Renal cortical epithelial cell (primary cell): ENCODE measurements around the gene LIN7A. TPM values are rescaled to one million over a fixed set of nuclear protein-coding genes. Genes with fewer than 3 reads are reported as not detected.
"Not testable (repeated sequence)": the region's sequence is repeated elsewhere in the genome, so short reads cannot be mapped to it uniquely, and the experiment has no call there.

Experiments used
- DNase-seq: peaks from one replicate; pipeline ENCODE4 v3.0.0-alpha.2; 2011; ENCODE audit warnings: low read depth
- total RNA-seq: library from RNA; depleted of rRNA; stranded (reverse); fragments of >200 nt; gene quantifications from 2 replicates; pipeline ENCODE4 v1.2.3, GENCODE V29; 2014

The LIN7A gene
- total RNA-seq, 1 donor from 2014 or later: 11.2 TPM

DNA sequence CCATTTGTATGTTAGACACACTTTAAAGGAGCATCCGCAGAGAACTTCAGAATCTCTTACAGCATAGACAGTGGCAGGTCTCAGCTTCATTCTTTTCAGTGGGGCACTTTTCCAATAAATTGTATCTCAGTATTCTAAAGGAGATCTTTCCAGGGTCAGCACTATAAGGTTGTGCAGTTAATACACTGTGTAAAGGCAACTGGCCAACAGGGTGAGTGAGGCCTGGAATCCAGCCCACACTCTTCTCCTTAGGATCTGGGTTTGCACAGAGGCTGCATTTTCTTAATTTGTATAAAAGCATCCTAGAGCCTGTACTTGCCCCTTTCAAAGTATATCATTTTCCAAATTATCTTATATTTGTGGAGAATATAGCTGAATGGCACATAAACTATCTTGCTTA, 126.9 kb downstream of the LIN7A start:
- DNase-seq: no peak

DNA sequence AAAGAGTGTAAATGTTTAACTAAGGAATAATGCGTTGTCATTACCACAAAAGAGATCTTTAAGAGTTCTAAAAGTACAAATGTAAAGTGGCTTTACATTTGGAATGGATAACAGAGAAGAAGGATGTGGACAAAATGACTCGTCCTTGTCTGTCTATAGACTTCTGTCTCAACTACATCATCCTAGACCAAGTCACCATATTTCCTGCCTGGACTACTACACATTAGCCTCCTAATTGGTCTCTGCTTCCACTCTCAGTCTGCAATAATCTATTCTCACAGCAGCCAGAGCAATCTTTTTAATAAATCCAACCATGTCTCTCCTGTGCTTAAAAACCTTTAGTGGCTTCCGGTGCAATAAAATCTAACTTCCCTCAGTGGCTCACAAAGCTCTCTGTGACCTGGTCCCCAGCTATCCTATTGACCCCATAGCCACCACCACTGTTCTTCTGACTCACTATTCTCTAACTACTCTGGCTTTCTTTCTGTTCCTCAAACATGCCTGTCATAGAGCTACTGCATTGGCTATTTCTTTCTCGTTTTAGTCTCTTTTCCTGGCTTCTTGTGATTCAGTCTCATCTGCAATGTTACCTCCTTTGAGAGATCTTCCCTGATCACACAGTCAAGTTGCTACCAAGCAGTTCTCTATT, 130.0 kb downstream of the LIN7A start:
- no peak for DNase-seq

DNA sequence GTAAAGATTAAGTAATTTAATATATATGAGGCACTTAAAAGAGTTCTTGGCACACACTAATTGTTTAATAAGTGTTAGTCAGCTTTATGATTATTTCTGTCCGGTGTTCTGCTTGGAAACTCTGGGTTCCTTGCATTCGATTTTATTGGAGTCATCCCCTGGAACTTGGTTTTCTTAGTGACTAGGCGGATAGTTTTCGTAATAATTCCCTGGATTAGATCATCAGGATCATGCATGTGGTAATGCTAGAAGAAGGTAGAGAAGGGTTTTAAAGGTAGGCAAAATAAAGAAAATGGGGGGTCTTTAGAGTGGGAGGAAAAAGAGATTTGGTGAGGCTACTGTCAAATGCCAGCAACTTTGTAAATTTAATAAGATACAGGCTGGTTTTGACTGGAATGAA, 132.6 kb downstream of the LIN7A start:
- DNase-seq: no peak

DNA sequence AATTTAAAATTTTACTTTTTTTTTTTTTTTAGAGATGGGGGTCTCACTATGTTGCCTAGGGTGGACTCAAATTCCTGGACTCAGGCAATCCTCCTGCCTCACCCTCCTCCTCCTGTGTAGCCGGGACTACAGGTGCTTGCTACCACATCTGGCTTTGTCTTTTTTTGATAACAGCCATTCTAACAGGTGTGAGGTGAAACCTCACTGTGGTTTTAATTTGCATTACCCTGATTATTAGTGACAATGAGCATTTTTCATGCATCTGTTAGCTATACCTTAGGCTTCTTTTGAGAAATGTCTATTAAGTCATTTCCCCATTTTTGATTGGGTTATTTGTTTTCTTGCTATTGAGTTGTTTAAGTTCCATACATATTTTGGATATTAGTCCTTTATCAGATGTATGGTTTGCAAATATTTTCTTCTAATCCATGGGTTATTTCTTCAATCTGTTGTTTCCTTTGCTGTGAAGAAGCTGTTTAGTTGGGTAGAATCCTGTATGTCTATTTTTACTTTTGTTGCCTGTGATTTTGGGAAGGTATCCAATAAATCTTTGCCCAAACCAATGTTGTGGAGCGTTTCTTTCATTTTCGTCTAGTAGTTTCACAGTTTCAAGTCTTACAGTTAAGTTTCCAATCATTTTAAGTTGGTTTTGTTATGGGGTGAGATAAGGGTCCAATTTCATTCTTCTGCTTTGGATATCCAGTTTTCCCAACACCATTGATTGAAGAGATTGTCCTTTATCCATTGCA, 134.9 kb downstream of the LIN7A start:
- no peak for DNase-seq

DNA sequence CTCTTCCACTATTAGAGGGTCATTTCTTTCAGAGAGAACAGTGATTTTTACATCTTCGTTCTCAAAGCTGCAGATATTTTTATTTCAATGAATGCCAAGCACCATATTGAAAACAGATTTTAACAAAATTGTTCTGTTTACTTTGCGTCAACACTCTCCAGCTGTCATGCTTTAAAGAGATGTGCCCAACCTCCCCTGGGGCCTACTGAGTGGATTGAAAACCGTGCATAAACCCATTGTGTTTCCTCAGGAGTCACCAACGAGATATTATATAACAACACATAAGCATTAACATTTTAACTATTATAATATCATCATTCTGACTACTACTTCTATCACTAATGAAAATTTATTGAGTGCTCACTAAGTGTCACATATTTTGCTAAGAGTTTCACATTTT, 139.5 kb downstream of the LIN7A start:
- no peak for DNase-seq

DNA sequence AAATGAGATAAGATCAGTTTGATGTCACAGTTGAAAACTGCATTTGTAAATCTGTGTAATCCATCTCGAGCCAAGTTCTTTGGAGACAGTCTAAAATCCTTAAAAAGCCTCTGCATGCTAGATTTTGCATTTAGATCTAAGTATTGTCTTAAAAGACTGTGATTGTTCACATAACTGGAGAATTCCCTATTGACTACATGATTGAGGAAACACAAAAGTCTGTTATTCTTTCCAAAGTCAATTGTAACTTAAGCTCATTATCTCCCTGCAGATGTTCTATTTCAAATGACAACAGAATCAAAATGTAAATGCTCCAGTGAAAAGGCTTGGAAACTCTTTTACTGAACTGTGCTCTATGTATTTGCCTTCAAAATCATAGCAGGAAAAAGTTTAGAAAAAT, 143.2 kb downstream of the LIN7A start:
- DNase-seq: no peak

DNA sequence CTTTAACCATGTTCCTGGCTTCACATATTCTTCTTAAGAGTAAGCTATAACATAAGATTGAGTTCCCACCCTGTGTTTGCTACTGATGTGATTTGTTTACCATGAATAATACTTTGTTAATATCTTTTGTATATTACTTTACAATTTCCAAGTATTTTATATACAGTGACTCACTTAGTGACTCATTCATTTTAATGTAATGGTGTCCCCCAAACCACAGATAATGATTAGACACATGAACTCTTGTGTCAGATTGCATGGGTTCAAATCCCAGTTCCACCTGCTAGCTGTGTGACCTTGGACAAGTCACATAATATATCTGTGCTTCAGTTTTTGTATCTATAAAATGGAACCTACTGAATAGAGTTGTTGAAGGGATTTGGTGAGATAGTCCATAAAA, 144.9 kb downstream of the LIN7A start:
- no peak for DNase-seq

DNA sequence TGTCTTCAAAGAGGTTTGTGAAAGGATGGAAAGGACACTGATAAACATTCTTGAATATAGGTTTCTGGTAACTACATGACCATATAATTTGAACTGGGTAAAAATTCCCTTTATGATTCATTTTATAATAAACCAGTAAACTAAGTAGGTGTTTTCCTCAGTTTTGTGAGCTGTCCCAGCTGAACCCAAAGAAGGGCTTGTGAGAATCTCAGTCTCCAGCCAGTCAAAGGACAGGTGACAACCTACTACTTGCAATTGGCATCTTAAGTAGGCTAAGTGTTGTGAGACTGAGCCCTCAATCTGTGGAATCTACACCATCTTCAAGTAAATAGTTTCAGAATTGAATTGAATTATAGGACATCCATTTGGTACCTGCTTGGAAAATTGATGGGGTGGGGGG, 145.9 kb downstream of the LIN7A start:
- no peak for DNase-seq

DNA sequence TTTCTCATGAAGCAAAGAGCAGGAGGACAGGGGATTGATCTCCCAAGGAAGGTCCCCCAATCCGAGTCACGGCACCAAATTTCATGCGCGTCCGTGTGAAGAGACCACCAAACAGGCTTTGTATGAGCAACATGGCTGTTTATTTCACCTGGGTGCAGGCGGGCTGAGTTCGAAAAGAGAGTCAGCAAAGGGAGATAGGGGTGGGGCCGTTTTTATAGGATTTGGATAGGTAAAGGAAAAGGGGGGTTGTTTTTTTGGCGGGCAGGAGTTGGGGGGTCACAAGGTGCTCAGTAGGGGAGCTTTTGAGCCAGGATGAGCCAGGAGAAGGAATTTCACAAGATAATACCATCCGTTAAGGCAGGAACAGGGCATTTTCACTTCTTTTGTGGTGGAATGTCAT, 149.3 kb downstream of the LIN7A start:
- DNase-seq: not testable (repeated sequence)

DNA sequence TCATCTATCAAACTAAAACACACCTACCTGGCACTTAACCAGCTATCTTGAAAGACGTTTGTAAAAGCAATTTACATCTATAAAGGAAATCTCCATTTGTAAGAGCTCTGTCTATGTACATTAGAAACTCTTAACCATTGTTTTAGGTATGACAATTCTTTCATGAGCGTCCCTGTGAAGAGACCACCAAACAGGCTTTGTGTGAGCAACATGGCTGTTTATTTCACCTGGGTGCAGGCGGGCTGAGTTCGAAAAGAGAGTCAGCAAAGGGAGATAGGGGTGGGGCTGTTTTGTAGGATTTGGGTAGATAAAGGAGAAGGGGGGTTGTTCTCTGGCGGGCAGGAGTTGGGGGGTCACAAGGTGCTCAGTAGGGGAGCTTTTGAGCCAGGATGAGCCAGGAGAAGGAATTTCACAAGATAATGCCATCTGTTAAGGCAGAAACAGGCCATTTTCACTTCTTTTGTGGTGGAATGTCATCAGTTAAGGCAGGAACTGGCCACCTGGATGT, 154.7 kb downstream of the LIN7A start:
- DNase-seq: not testable (repeated sequence)

DNA sequence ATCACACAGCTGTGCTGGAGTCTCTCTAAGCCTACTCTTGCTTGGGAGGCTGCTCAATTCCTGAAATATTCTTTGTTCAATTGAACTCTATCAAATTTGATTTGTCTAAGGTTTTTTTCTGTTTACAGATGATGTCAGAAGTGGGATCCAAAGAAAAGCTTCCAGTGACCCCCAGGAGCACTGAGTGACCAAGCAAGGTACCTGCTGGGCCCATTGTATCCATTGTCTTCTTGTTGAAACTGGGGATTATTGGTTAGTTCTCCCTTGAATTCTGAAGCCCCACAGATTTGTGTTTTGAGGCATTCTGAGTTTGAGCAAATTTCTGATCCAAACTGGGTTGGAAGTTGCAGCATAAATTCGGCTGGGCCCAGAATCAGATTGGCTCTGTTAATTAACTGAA, 156.4 kb downstream of the LIN7A start:
- no peak for DNase-seq

DNA sequence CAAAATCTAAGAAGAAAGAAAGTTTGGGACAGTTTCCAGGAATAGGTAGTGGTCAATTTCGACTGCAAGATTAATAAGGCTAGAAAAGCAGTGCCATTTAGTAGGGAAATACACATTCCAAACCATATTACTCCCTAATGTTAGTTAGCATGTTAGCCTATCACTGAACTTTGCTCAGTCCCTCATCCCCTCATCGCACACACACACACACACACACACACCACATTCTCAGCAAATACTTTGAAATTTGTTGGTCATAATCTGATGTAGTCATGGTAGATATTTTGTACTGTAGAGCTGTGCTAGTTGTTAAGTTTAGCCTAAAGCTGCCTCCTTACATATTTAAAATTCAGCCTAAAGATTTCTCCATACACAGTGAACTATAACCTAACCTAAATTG, 157.0 kb downstream of the LIN7A start:
- DNase-seq: no peak

DNA sequence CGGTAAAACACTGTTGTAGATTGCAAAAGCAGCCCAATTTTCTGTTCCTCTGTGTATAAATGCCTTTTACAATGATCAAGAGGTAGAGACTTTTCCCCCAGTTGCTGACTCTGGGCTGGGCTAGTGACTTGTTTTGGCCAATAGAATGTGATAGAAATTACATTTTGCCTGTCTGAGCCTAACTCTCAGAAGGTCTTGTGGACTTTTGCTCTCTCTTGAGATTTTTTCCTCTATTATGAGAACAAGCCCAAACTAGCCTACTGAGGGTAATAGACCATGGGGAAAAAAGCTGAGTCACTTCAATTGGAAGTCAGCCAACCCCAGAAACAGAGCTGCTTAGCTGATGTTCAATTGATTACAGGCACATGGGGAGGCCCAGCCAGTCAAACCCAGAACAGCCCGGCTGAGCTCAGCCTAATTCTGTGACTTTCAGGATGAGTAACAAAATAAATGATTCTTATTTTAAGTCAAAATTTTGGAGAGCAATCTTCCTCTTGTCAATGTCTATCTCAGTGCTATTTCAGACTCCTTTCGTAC, 159.7 kb downstream of the LIN7A start:
- DNase-seq: peak; percentile 98

DNA sequence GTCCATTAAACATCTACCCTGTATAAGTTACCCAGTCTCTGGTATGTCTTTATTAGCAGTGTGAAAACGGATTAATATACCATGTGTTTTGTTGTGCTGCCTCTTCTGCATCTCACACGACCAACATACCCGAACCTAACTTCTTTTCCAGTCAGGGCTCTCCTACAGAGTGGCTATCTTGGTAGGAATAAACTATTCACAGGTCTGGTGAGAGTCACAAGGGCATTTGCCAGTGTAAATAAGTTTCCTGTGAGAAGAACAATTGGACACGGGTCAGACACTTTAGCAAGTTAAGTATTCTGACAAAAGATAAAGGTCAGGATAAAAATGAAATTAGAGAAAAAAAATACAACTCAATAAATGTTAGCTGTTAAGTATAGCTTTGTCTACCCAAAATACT, 160.1 kb downstream of the LIN7A start:
- DNase-seq: peak; percentile 71

DNA sequence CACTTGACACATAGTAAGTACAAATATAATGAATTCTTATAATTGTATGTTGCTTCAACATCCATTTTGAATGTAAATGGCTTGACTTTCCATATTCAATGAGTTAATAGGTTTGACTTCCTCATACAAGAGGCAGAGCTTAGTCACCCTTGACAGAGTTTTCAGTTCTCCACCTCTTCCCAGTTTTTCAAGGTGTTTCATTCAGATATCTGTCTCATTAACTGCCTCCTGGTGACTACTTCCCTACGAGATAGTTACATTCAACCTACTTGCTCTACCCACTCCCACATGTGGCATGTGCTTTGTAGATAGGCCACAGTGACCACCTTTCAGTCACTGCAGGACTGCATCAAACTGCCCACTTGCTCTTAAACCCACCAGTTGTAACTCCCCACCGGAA, 161.0 kb downstream of the LIN7A start:
- DNase-seq: peak; percentile 63

DNA sequence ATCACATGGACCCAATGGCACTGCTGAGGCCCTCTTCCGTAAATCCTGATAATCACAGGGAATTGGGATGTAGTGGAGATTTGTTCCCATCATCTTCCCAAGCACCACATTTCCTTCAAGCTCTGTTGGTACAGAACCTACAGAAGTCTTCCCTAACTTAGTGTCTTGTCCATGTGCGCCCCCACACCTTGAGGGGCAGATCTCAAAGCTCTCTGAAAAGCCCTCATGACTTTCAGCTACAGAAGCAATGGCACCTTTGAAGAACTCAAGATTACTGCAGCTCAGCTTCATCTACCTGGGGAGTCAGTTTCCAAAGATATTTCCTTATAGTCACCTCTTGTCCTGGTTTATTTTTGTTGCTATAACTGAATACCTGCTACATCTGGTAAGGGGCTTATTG, 166.8 kb downstream of the LIN7A start:
- DNase-seq: no peak

DNA sequence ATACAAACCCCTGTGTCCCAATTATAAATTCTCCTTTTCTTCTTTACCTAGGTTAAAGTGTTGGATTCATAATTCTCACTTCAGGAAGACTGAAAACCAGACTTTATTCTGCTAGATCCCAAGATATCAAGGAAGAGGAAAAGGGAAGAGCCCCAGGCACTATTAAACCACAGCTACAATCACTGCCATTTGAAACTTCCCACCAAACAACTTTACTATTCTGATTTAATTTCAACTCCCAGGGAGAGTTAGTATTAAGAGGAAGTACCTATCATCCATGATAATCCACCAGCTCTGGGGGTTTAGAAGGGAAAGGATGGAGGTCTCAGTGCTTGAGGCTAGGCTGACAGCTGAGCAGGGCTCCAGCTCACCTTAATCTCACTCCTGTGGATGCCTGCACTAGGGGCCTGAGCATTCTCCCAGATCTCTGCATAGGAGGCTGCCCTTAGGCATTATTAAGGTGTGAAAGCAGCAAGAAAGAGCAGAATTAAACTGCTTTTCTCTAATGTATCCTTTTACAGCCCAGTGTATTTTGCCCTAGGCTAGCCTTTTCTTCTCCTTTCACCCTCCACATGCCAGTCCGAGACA, 168.1 kb downstream of the LIN7A start:
- no peak for DNase-seq

DNA sequence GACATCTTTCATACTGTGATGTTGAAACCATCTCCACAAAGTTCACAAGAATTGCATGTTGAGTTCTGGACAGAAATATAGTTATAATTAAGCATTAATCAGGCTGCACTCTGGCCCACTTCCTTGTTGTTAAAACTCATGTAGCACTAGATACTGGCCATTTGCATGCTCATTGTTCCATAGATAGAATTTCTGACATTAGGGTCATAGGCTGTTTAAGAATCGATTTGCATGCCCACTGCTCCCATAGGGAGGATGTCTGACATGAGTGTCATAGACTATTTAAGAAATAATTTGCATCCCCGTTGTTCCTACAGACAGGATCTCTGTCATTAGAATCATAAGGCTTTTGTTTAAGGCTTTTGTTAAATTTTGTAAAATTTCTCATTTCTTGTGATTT, 170.8 kb downstream of the LIN7A start:
- no peak for DNase-seq

DNA sequence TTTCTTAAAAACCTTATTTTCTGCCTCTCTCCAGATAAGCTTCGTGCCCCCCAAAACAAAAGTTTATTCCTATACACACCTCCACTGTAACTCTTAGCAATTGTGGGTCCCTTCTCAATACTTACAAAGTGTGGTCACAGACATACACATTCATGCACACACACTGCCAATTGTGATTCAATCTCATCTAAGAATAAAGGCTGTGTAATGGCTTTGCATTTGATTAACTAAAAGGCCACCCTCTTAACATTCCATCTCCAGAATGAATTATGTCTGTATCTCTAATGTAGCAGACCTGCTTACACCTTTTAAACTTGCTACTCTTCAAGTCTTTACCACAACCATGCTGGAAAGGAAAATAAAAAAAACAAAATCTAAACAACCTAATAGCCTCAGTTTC, 171.5 kb downstream of the LIN7A start:
- DNase-seq: no peak

DNA sequence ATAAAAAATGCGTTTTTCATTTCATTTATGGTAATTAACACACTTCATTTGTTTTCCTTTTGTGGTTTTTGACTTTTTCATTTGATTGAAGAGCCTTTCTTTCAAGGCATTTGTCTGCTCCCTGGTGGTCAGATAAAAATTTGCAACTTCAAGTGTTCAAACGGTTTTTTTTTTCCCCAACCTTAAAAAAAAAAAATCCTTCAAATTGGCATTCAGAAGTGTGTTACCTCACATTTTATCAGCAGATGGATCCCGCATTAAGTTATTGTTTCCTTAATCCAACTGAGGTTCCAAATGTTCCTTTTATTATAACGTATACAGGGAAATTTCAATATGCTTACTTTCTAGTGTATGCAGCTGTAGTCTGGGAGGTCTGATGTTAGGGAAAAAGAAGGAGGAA, 173.9 kb downstream of the LIN7A start:
- DNase-seq: peak; percentile 64

DNA sequence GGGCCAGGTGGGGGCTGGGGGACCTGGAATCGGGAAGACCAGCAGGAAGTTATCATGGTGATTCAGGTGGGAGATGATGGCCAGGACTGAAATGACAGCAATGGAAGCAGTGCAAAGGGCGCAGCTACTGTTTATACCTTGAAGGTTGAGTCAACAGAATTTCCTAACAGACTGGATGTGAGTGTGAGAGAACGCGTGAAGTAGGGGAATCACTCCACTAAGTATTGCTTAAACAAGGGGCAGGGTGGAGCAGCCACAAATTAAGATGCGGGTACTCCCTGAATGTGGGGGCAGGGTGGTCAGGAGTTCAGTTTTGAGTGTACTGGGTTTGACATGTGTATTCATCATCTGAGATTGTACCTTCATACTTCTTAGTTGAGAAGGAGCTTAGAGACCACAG, 175.9 kb downstream of the LIN7A start:
- DNase-seq: peak; percentile 10

DNA sequence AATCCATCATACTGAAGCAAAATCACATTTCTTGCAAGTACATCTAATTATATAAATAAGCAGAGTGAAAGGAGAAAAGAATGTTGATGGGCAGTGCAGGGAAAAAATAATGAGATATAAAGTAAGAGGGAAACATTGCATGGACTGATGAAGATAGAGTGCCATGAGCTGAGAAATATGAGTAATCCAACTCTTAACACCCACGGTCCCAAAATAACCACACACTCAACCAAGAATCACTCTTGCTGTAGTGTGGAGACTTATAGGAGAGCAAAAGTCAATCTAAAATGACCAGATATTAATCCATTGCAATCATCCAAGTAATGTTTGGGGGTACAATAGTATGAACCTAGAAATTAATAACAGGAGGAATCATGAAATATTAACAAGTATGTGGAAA, 180.9 kb downstream of the LIN7A start:
- peak; percentile 7 for DNase-seq

DNA sequence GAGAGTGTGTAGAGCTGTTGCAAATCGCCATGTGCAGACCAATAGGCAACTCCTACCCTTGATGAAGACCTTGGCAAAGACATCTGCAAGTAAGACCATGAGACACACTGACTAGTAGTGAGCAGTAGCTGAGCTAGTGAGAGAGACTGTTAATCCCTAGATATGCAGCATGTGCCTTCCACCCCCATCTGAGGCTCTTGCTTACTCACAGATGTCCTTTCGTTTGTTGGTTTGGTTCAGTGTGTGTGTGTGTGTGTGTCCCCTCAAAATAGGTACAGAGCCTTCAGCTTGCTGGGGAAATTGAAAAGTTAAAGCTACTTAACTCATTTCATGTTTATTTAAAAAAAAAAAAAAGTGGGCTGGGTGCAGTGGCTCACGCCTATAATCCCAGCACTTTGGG, 183.5 kb downstream of the LIN7A start:
- no peak for DNase-seq
